ENCODE data around the gene GRK3.

Gene GRK3

GRCh38 chr22:25777870-25778269 lies 213.4 kb downstream of the GRK3 start:
- DNase-seq (ENCODE audit: low read depth in 1 of 2, low spot score in 1 of 2) = no peak
